ENCODE results near the gene TSPAN32. TPM values are rescaled to one million over a fixed set of nuclear protein-coding genes. Genes with fewer than 3 reads are reported as not detected.
A peak's percentile ranks its signal among the peaks of the same experiment; 100 is the strongest.

TSPAN32 gene
- total RNA-seq (2014; rRNA removed; shearing (Covaris generic)), result 0.05 and 0.30 TPM in 2 replicates
- polyA plus RNA-seq (2015; cell fraction: cytosol; rRNA removed), result 0.07 and 0.36 TPM in 2 replicates
- 2.6 and 7.2 TPM in 2 replicates for polyA plus RNA-seq (2015; cell fraction: nucleus; rRNA removed)

- DNase-seq (ENCODE audit: low read depth), result peak; percentile 68
Measured at GRCh38 chr11:2301631-2302305, at the start of gene TSPAN32, which contains the start of gene C11orf21. TSPAN32 (plus strand) TSS chr11:2302013; CDS start chr11:2302150, 137 bp downstream. C11orf21 (minus strand) TSS chr11:2301918; CDS start chr11:2301808, 110 bp downstream.

GRCh38 chr11:2252018-2252417 lies 49.8 kb upstream of the TSPAN32 start:
- DNase-seq (ENCODE audit: low read depth), result no peak

- DNase-seq (ENCODE audit: low read depth), result no peak
Measured at GRCh38 chr11:2256293-2256913, 45.4 kb upstream of the TSPAN32 start.

GRCh38 chr11:2256951-2257700 lies 44.7 kb upstream of the TSPAN32 start:
- DNase-seq (ENCODE audit: low read depth), result no peak

GRCh38 chr11:2258501-2259465 lies 43.0 kb upstream of the TSPAN32 start:
- no peak for DNase-seq (ENCODE audit: low read depth)

GRCh38 chr11:2259466-2259830 lies 42.4 kb upstream of the TSPAN32 start:
- no peak for DNase-seq (ENCODE audit: low read depth)

GRCh38 chr11:2259897-2260451 lies 41.8 kb upstream of the TSPAN32 start:
- DNase-seq (ENCODE audit: low read depth), result no peak

GRCh38 chr11:2260491-2261364 lies 41.1 kb upstream of the TSPAN32 start:
- no peak for DNase-seq (ENCODE audit: low read depth)

GRCh38 chr11:2261436-2262230 lies 40.2 kb upstream of the TSPAN32 start:
- DNase-seq (ENCODE audit: low read depth), result no peak

GRCh38 chr11:2262301-2263070 lies 39.3 kb upstream of the TSPAN32 start:
- DNase-seq (ENCODE audit: low read depth), result no peak

GRCh38 chr11:2263071-2263565 lies 38.7 kb upstream of the TSPAN32 start:
- no peak for DNase-seq (ENCODE audit: low read depth)

GRCh38 chr11:2263724-2264360 lies 38.0 kb upstream of the TSPAN32 start:
- no peak for DNase-seq (ENCODE audit: low read depth)

GRCh38 chr11:2264366-2265053 lies 37.3 kb upstream of the TSPAN32 start:
- DNase-seq (ENCODE audit: low read depth), result no peak

GRCh38 chr11:2265396-2265795 lies 36.4 kb upstream of the TSPAN32 start:
- DNase-seq (ENCODE audit: low read depth), result no peak

GRCh38 chr11:2265854-2266585 lies 35.8 kb upstream of the TSPAN32 start:
- DNase-seq (ENCODE audit: low read depth), result no peak
